GM13976 (cell line): ENCODE results near the gene CAMK2A.

ENCODE experiments used
- DNase-seq: peaks from one replicate; pipeline ENCODE4 v3.0.0; 2012; ENCODE audit warnings: low spot score
- CTCF ChIP-seq: IDR thresholded peaks from 2 replicates; pipeline ENCODE4 v1.5.1; 2012; ENCODE audit warnings: borderline replicate concordance, mild to moderate bottlenecking; ENCODE audit not compliant: insufficient read depth; ENCODE audit errors: extremely low read depth, missing control alignments, control extremely low read depth
- in situ Hi-C: fragments of 300-500 bp; cut with MboI; formaldehyde crosslinking; loops from one replicate; pipeline ENCODE4 v1.12.0; 2022; ENCODE audit warnings: low sequenced_read_pairs, mixed read lengths, inconsistent platforms; ENCODE audit not compliant: unreplicated experiment

CAMK2A gene

GRCh38 chr5:150188146-150188842 is 101.3 kb downstream of the CAMK2A start:
- no peak for DNase-seq
- in situ Hi-C loops, result no loop called here

GRCh38 chr5:150186897-150187296 is 102.7 kb downstream of the CAMK2A start:
- TF ChIP-seq CTCF, result no peak
- DNase-seq, result no peak
- in situ Hi-C loops, result no loop called here

More at GRCh38 chr5:150188146-150188842, 101.3 kb downstream of the CAMK2A start:
- TF ChIP-seq CTCF, result no peak

- in situ Hi-C loops, result no loop called here
- no peak for DNase-seq
- TF ChIP-seq CTCF, result no peak
Measured at GRCh38 chr5:150186137-150186536, 103.4 kb downstream of the CAMK2A start.

GRCh38 chr5:150184990-150185912 is 104.3 kb downstream of the CAMK2A start:
- DNase-seq, result no peak
- in situ Hi-C loops, result no loop called here
- TF ChIP-seq CTCF, result no peak

GRCh38 chr5:150184006-150184405 is 105.6 kb downstream of the CAMK2A start:
- TF ChIP-seq CTCF, result no peak
- in situ Hi-C loops, result no loop called here
- no peak for DNase-seq

GRCh38 chr5:150183436-150183835 is 106.1 kb downstream of the CAMK2A start:
- in situ Hi-C loops, result no loop called here
- no peak for TF ChIP-seq CTCF
- DNase-seq, result no peak
